ENCODE results near the gene NAA15. TPM values are rescaled to one million over a fixed set of nuclear protein-coding genes. Genes with fewer than 3 reads are reported as not detected.
"Not testable (repeated sequence)": the region's sequence is repeated elsewhere in the genome, so short reads cannot be mapped to it uniquely, and the experiment has no call there.

The NAA15 gene
- total RNA-seq, 1 donor from 2014 or later, result 6.4 TPM

DNA sequence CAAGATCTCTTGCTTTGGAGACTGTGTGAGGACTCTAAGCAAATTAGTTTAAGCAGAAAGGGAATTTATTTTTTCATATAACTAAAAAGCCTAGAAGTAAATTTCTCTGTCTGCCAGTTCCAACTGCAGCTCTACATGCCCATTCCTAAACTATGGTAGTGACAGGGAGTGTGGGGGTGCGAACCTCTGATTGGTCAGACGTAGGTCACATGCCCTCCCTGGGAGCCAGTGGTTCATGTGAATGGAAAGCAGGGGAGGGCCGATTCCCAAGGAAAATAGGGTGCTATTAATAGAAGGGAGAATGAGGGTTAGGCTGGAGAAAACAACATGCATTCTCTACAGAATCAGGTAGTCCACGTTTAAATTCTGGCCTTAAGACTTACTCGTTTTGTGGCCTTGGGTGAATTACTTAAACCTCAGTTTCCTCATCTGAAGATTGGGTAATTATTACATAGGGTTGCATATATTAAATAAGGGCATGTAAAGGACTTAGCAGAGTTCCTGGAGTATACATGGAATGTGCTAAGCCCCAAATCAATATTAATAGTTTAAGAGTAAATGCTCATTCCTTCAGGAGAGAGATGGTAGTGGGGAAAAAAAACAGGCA lies 159.8 kb downstream of the NAA15 start:
- TF ChIP-seq, protein P1, sequence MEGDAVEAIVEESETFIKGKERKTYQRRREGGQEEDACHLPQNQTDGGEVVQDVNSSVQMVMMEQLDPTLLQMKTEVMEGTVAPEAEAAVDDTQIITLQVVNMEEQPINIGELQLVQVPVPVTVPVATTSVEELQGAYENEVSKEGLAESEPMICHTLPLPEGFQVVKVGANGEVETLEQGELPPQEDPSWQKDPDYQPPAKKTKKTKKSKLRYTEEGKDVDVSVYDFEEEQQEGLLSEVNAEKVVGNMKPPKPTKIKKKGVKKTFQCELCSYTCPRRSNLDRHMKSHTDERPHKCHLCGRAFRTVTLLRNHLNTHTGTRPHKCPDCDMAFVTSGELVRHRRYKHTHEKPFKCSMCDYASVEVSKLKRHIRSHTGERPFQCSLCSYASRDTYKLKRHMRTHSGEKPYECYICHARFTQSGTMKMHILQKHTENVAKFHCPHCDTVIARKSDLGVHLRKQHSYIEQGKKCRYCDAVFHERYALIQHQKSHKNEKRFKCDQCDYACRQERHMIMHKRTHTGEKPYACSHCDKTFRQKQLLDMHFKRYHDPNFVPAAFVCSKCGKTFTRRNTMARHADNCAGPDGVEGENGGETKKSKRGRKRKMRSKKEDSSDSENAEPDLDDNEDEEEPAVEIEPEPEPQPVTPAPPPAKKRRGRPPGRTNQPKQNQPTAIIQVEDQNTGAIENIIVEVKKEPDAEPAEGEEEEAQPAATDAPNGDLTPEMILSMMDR (IDR thresholded peaks at IDR 0.05), result no peak
- Histone ChIP-seq H3K4me3 (no peak overlapping the region), H3K27ac (peak overlapping the region; percentile 12 to 13), H3K27me3 (no peaks in the 10 kb centered on the region), H3K36me3 (no peaks in the 10 kb centered on the region), H3K9me3 (no peaks in the 10 kb centered on the region), H3K4me1 (peaks cover 3 to 25% of the 10 kb centered on the region in 2 donors)
- intact Hi-C loops (cut with DNase I), result no loop called here
- DNase-seq (ENCODE audit: low spot score in 2 of 2), result no peak

DNA sequence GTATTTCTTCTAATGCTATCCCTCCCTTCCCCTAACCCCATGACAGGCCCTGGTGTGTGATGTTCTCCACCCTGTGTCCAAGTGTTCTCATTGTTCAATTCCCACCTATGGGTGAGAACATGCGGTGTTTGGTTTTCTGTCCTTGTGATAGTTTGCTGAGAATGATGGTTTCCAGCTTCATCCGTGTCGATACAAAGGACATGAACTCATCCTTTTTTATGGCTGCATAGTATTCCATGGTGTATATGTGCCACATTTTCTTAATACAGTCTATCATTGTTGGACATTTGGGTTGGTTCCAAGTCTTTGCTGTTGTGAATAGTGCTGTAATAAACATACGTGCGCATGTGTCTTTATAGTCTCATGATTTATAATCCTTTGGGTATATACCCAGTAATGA lies 163.2 kb downstream of the NAA15 start:
- H3K27ac ChIP-seq; H3K27me3 ChIP-seq; H3K9me3 ChIP-seq; H3K36me3 ChIP-seq; H3K4me3 ChIP-seq; DNase-seq (ENCODE audit: low spot score in 2 of 2); intact Hi-C loops (cut with DNase I): not testable (repeated sequence)
- peaks cover 0 to 11% of the 10 kb centered on the region in 2 donors for H3K4me1 ChIP-seq

DNA sequence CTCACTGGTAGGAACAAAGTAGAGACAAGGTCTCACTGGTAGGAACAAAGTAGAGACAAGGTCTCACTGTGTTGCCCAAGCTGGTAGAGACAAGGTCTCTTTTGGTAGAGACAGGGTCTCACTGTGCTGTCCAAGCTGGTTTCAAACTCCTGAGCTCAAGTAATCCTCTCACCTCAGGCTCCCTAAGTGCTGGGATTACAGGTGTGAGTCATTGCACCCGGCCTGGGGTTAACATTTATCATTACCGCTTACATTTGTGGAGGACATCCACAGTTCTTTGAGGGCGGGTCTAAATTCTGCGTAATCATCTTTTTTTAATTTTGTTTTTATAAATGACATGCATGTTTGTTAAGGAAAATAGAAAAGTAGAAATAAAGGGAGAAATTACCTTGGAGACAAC lies 164.6 kb downstream of the NAA15 start:
- Histone ChIP-seq H3K4me1 (peaks cover 0 to 9% of the 10 kb centered on the region in 2 donors), H3K27me3 (no peaks in the 10 kb centered on the region), H3K4me3 (no peak overlapping the region), H3K27ac (no peak overlapping the region), H3K9me3 (peaks cover 0 to 7% of the 10 kb centered on the region in 2 donors), H3K36me3 (no peaks in the 10 kb centered on the region)
- intact Hi-C loops (cut with DNase I), result no loop called here
- TF ChIP-seq, protein P1 (IDR thresholded peaks at IDR 0.05), result no peak
- no peak for DNase-seq (ENCODE audit: low spot score in 2 of 2)

DNA sequence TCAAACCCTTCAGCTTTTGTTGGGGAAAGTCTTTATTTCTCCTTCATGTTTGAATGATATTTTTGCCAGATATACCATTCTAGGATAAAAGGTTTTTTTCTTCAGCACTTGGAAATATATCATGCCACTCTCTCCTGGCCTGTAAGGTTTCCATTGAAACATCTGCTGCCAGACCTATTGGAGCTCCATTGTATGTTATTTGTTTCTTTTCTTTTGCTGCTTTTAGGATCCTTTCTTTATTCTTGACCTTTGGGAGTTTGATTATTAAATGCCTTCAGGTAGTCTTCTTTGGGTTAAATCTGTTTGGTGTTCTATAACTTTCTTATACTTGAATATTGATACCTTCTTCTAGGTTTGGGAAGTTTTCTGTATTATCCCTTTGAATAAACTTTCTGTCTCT lies 167.5 kb downstream of the NAA15 start:
- H3K9me3 ChIP-seq; DNase-seq (ENCODE audit: low spot score in 2 of 2); intact Hi-C loops (cut with DNase I); H3K4me3 ChIP-seq; H3K4me1 ChIP-seq; H3K27me3 ChIP-seq; H3K27ac ChIP-seq: not testable (repeated sequence)
- peaks cover 6 to 15% of the 10 kb centered on the region in 2 donors for H3K36me3 ChIP-seq

DNA sequence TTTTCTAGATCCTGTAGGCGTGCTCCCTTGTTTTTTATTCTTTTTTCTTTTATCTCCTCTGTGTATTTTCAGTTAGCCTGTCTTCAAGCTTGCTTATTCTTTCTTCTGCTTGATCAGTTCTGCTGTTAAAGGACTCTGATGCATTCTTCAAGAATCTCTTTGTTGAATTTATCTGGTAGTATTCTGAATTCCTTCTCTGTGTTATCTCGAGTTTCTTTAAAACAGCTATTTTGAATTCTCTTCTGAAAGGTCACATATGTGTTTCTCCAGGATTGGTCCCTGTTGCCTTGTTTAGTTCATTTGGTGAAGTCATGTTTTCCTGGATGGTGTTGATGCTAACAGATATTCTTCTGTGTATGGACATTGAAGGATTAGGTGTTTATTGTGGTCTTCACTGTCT lies 167.9 kb downstream of the NAA15 start:
- no peak for DNase-seq (ENCODE audit: low spot score in 2 of 2)
- Histone ChIP-seq H3K27ac (no peak overlapping the region), H3K4me1 (peaks cover 0 to 3% of the 10 kb centered on the region in 2 donors), H3K9me3 (peaks cover 0 to 7% of the 10 kb centered on the region in 2 donors), H3K4me3 (no peak overlapping the region), H3K36me3 (peaks cover 6 to 19% of the 10 kb centered on the region in 2 donors), H3K27me3 (no peaks in the 10 kb centered on the region)
- intact Hi-C loops (cut with DNase I), result no loop called here
- TF ChIP-seq, protein P1 (IDR thresholded peaks at IDR 0.05), result no peak

Other genes starting within 250 kb of the NAA15 start
- 20.3 TPM for gene ELF2, start 124.3 kb upstream of the NAA15 start, total RNA-seq
- 2.8 TPM for gene MGARP, start 21.3 kb upstream of the NAA15 start, total RNA-seq
- 10.7 TPM for gene NDUFC1, start 972 bp downstream of the NAA15 start, total RNA-seq
- gene RAB33B, start 152.6 kb downstream of the NAA15 start, total RNA-seq, result 4.5 TPM

Measured in ascending aorta (tissue), 2 donors.